PC-9 (cell line): ENCODE measurements around the gene BRD3OS.

Experiments used
- EZH2 ChIP-seq: fragments of 200-600 bp; sonication (generic); IDR thresholded peaks from 2 replicates; pipeline ENCODE4 v1.8.0; 2017; ENCODE audit warnings: antibody characterized with exemption, low read depth
- TF ChIP-seq, protein P1 (sequence below): fragments of 200-600 bp; sonication (generic); conservative IDR thresholded peaks from 2 replicates; pipeline ENCODE4 v1.6.1; 2017; ENCODE audit warnings: mixed run types, antibody characterized with exemption, mild to moderate bottlenecking, moderate library complexity

- TF ChIP-seq, protein P1, sequence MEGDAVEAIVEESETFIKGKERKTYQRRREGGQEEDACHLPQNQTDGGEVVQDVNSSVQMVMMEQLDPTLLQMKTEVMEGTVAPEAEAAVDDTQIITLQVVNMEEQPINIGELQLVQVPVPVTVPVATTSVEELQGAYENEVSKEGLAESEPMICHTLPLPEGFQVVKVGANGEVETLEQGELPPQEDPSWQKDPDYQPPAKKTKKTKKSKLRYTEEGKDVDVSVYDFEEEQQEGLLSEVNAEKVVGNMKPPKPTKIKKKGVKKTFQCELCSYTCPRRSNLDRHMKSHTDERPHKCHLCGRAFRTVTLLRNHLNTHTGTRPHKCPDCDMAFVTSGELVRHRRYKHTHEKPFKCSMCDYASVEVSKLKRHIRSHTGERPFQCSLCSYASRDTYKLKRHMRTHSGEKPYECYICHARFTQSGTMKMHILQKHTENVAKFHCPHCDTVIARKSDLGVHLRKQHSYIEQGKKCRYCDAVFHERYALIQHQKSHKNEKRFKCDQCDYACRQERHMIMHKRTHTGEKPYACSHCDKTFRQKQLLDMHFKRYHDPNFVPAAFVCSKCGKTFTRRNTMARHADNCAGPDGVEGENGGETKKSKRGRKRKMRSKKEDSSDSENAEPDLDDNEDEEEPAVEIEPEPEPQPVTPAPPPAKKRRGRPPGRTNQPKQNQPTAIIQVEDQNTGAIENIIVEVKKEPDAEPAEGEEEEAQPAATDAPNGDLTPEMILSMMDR: no peak
- no peak for TF ChIP-seq EZH2
These were observed 34.7 kb upstream of the BRD3OS start for GRCh38 chr9:133990366-133991213.
